Choroid plexus epithelial cell (primary cell): Measurements from ENCODE around the gene SH3D19.
A peak's percentile ranks its signal among the peaks of the same experiment; 100 is the strongest.

ENCODE experiments used
- DNase-seq: peaks from one replicate; pipeline ENCODE4 v3.0.0-alpha.2; 2010; ENCODE audit warnings: low read depth
- H3K4me3 ChIP-seq: 2 replicates; pipeline ENCODE4 v1.5.1; 2011; ENCODE audit warnings: low read depth, mild to moderate bottlenecking, control low read depth, low read length, moderate library complexity
- TF ChIP-seq, protein P1 (sequence below): conservative IDR thresholded peaks from 2 replicates; pipeline ENCODE4 v1.5.1; 2011; ENCODE audit warnings: low read depth, mild to moderate bottlenecking, control low read depth, inconsistent platforms, low read length, moderate library complexity

SH3D19 gene

DNA sequence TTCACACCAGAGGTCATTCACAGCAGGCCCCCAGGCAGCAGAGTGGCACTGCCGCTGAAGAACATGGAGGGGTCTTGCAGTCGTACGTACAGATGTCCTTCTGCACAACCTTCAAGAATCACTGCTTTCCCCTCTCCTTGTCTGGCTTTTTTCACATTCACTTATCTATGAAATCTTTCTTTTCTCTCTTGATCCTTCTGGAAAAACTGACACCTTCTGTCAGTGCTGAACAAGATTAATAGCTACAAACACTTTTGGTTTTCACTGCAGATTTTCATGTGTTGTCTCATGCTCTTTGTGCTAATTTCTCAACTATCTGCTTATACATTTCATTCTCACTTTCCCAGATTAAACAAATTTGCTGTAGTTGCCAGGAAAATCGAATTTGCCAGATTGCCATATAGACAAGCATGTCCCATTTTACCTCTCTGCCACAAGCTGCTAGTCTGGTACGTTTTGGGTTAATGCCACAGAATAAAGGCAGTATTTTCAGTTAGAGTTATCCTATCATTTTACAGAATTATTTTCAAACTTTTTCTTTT lies 142.9 kb downstream of the SH3D19 start:
- no peak for DNase-seq
- H3K4me3 ChIP-seq = no peak overlapping the region
- TF ChIP-seq, protein P1, sequence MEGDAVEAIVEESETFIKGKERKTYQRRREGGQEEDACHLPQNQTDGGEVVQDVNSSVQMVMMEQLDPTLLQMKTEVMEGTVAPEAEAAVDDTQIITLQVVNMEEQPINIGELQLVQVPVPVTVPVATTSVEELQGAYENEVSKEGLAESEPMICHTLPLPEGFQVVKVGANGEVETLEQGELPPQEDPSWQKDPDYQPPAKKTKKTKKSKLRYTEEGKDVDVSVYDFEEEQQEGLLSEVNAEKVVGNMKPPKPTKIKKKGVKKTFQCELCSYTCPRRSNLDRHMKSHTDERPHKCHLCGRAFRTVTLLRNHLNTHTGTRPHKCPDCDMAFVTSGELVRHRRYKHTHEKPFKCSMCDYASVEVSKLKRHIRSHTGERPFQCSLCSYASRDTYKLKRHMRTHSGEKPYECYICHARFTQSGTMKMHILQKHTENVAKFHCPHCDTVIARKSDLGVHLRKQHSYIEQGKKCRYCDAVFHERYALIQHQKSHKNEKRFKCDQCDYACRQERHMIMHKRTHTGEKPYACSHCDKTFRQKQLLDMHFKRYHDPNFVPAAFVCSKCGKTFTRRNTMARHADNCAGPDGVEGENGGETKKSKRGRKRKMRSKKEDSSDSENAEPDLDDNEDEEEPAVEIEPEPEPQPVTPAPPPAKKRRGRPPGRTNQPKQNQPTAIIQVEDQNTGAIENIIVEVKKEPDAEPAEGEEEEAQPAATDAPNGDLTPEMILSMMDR = no peak

DNA sequence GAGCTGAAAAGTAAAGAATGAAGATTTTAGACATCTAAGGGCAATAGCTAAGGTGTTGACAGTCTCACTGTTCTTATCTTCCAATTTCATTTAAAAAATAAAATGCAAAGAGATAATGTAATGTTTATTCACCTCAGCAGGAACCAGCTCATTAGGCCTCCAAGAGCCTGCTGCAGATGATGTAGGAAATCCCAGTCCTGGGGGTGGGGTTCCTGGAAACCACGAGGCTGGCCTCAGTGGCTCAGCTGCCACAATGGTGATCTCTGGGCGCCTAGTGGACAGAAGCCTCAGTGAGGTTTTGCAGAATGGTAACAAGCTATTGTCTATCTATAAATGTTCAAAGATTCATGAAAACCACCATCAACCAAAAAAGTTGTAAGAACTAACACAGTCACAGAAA lies 148.7 kb downstream of the SH3D19 start:
- TF ChIP-seq, protein P1 = no peak
- H3K4me3 ChIP-seq = no peak overlapping the region
- DNase-seq = no peak

DNA sequence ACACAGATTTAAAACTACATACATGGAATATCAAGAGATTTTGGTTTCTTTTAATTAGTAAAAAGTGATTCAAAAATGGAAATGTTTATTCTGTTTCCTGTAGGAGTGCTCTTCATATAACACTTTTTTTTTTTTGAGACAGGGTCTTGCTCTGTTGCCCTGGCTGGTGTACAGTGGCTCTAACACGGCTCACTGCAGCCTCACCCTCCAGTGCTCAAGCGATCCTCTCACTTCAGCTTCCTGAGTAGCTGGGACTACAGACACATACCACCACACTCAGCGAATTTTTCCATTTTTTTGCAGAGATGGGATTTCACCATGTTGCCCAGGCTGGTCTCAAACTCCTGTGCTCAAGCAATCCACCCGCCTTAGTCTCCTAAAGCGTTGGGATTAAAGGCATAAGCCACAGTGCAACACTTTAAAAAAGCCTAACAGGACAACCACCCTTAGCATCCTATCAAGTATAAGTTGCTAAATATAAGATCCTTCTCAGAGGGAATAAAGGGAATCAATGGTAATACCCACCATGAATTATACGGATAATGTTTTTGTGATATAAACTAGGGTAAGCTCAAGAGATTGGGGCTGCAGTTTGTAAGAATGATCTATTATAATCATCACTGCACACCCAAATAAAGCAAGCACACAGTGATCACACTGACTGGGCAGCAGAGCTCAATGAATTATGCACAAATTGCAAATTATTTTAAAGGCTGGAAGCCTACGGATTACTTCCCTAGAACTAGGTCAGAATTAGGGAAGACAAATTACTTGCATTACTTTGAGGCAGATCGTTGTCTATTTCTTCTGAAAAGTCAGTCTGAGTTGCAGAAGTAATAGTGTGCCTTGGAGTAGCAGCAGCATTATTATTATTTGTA lies 149.4 kb downstream of the SH3D19 start:
- TF ChIP-seq, protein P1 = no peak
- DNase-seq = no peak

DNA sequence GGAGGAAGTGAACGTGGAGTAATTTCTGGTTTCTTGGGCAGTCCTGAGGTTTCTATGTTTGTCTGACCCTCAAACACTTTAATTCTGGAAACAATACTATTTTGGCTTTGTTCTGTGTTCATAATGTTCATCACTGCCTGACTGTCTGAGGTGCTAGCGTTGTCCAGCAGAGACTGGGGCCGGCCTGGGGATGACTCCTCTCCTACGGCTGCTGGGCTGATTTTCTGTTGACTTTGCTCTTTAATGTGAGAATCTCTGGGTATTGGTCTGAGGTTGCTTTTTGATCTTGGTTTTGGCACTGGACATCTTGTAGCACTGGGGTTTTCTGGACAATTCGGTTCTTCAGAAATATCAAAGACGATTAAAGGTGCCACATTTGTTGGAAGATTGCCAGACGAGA lies 150.2 kb downstream of the SH3D19 start:
- H3K4me3 ChIP-seq = no peak overlapping the region
- no peak for DNase-seq
- TF ChIP-seq, protein P1 = no peak

More for the DNA sequence above, 149.4 kb downstream of the SH3D19 start:
- no peak overlapping the region for H3K4me3 ChIP-seq

DNA sequence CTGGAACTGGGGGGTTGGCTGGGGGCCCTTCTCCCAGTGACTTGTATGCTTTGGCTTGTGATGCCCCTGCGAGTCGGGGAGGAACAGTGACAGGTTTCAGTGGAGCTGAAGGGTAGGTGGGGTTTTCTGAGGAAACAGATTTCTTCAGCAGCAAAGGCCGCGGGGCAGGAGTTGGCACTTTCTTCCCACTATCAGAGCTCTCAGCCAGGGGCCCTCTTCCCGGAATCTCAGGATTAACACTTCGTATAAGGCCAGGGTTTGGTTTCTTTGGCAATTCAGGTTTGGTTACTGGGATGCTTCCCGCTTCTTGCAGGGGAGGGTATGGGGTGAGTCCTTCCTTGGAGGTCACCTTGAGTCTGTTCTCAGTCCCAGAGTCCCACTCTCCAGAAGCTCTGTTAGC lies 150.6 kb downstream of the SH3D19 start:
- no peak for DNase-seq
- TF ChIP-seq, protein P1 = no peak
- H3K4me3 ChIP-seq = no peak overlapping the region

DNA sequence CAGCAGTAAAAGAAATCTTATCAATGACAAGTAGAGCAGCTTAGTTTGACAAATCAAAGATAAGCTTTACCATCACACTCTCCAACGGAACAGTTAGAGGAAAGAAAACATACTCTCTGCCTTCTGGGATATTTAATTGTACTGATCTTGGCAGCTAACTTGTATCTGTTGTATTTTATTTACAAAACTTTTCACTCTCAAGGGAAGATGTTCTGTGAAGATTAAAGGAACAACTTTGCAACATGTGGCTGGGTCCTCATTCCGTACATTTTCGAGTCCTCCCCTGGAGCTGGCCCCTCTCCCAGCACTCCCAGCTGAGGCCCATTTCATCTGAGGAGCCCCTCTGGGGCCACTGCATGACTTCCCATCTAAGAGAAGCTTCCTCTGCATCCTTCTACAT lies 151.5 kb downstream of the SH3D19 start:
- TF ChIP-seq, protein P1 = no peak
- DNase-seq = peak; percentile 85
- H3K4me3 ChIP-seq = no peak overlapping the region

DNA sequence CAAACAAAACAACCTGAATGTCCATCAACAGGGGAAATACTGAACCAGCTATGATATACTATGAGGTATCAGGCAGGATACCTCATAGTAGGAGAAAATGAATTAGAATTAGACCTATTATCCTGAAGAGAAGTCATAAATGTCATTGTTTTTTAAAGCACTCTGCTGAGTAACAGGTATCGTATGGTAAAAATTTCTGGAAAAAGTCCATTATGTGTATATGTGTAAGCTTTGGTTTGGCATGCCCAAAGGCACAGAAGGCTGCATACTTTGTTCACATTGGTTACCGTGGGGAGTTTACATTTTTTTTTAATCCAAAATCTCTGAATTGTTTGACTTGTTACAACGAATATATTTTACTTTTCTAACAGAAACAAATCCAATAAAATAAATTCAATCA lies 155.5 kb downstream of the SH3D19 start:
- H3K4me3 ChIP-seq = no peak overlapping the region
- peak; percentile 35 for DNase-seq
- TF ChIP-seq, protein P1 = no peak
